Astrocyte (in vitro differentiated cells and primary cell): Measurements from ENCODE around the gene EXOC6B. TPM values are rescaled to one million over a fixed set of nuclear protein-coding genes. Genes with fewer than 3 reads are reported as not detected.

Experiments used
- DNase-seq: peaks from one replicate; pipeline ENCODE4 v3.0.0-alpha.2; 2010; ENCODE audit warnings: low read depth
- FAIRE-seq: peaks from 2 replicates; lab custom pipeline; 2011; peaks lifted over from hg19 to GRCh38; lab: Jason Lieb, UNC
- H2AFZ ChIP-seq: 2 replicates; pipeline ENCODE4 v1.6.0; 2012; ENCODE audit warnings: low read depth, low read length, inconsistent platforms
- H3K27ac ChIP-seq: 2 replicates; pipeline ENCODE4 v1.5.1; 2011; ENCODE audit warnings: low read depth, low read length, inconsistent platforms
- H3K27me3 ChIP-seq: 2 replicates; pipeline ENCODE4 v1.6.0; 2011; ENCODE audit warnings: low read length, inconsistent platforms; ENCODE audit not compliant: insufficient read depth
- H3K36me3 ChIP-seq: 2 replicates; pipeline ENCODE4 v1.5.1; 2011; ENCODE audit warnings: low read length, inconsistent platforms; ENCODE audit not compliant: insufficient read depth
- H3K4me1 ChIP-seq: 2 replicates; pipeline ENCODE4 v1.5.1; 2011; ENCODE audit warnings: low read length, inconsistent platforms; ENCODE audit not compliant: insufficient read depth
- H3K4me2 ChIP-seq: 2 replicates; pipeline ENCODE4 v1.6.0; 2012; ENCODE audit warnings: low read length, inconsistent platforms
- H3K4me3 ChIP-seq: 2 replicates; pipeline ENCODE4 v1.5.1; 2011; ENCODE audit warnings: low read depth, mild to moderate bottlenecking, low read length, inconsistent platforms; ENCODE audit not compliant: insufficient read depth
- H3K79me2 ChIP-seq: 2 replicates; pipeline ENCODE4 v1.6.0; 2012; ENCODE audit warnings: mild to moderate bottlenecking, low read length, inconsistent platforms; ENCODE audit not compliant: insufficient read depth
- H3K9ac ChIP-seq: 2 replicates; pipeline ENCODE4 v1.6.0; 2012; ENCODE audit warnings: mild to moderate bottlenecking, low read length, inconsistent platforms
- H3K9me3 ChIP-seq: 2 replicates; pipeline ENCODE4 v1.5.1; 2012; ENCODE audit warnings: low read depth, mild to moderate bottlenecking, low read length, inconsistent platforms; ENCODE audit not compliant: insufficient read depth
- H4K20me1 ChIP-seq: 2 replicates; pipeline ENCODE4 v1.6.0; 2012; ENCODE audit warnings: low read length, inconsistent platforms; ENCODE audit not compliant: insufficient read depth
- H3K27ac Mint-ChIP-seq: one replicate; pipeline ENCODE4 v1.8.0; 2021; ENCODE audit warnings: mild to moderate bottlenecking, mixed read lengths; ENCODE audit not compliant: unreplicated experiment
- H3K27me3 Mint-ChIP-seq: one replicate; pipeline ENCODE4 v1.8.0; 2021; ENCODE audit warnings: low read depth, mixed read lengths; ENCODE audit not compliant: unreplicated experiment
- H3K36me3 Mint-ChIP-seq: one replicate; pipeline ENCODE4 v1.8.0; 2021; ENCODE audit warnings: low read depth, mixed read lengths; ENCODE audit not compliant: unreplicated experiment
- H3K4me1 Mint-ChIP-seq: one replicate; pipeline ENCODE4 v1.8.0; 2021; ENCODE audit warnings: low read depth, mixed read lengths; ENCODE audit not compliant: unreplicated experiment
- H3K4me3 Mint-ChIP-seq: one replicate; pipeline ENCODE4 v1.8.0; 2021; ENCODE audit warnings: mild to moderate bottlenecking, moderate library complexity, mixed read lengths; ENCODE audit not compliant: unreplicated experiment
- H3K9me3 Mint-ChIP-seq: one replicate; pipeline ENCODE4 v1.8.0; 2021; ENCODE audit warnings: mild to moderate bottlenecking, mixed read lengths; ENCODE audit not compliant: unreplicated experiment
- CTCF ChIP-seq: IDR thresholded peaks from 2 replicates; pipeline ENCODE4 v1.5.1; 2011; ENCODE audit warnings: low read depth, mild to moderate bottlenecking, inconsistent platforms, low read length, moderate library complexity; ENCODE audit not compliant: insufficient read depth
- EZH2 ChIP-seq: IDR thresholded peaks from 2 replicates; pipeline ENCODE4 v1.6.1; 2012; ENCODE audit warnings: mild to moderate bottlenecking, low read length, inconsistent platforms; ENCODE audit not compliant: insufficient read depth
- total RNA-seq: library from RNA; stranded (reverse); gene quantifications from 2 replicates; pipeline ENCODE4 v1.2.1, GENCODE V29; 2021

EXOC6B gene
- total RNA-seq, 1 donor from 2014 or later, result 31.8 TPM

- Mint-ChIP-seq H3K27ac (no peak overlapping the region), H3K36me3 (peaks cover 3% of the 10 kb centered on the region), H3K4me1 (no peaks in the 10 kb centered on the region), H3K4me3 (no peak overlapping the region), H3K9me3 (no peaks in the 10 kb centered on the region), H3K27me3 (no peaks in the 10 kb centered on the region)
- Histone ChIP-seq H3K9me3 (no peaks in the 10 kb centered on the region), H3K27me3 (no peaks in the 10 kb centered on the region), H4K20me1 (peaks cover 9% of the 10 kb centered on the region), H3K36me3 (no peaks in the 10 kb centered on the region), H2AFZ (no peak overlapping the region), H3K4me3 (no peak overlapping the region), H3K4me1 (no peaks in the 10 kb centered on the region), H3K79me2 (no peaks in the 10 kb centered on the region), H3K4me2 (no peak overlapping the region), H3K27ac (no peak overlapping the region), H3K9ac (no peak overlapping the region)
- no peak for TF ChIP-seq CTCF
- TF ChIP-seq EZH2, result no peak
- FAIRE-seq, result peak; percentile 23
- DNase-seq, result no peak
These were observed 115.2 kb downstream of the EXOC6B start for GRCh38 chr2:72710418-72711152.

GRCh38 chr2:72708236-72708635 lies 117.6 kb downstream of the EXOC6B start:
- Mint-ChIP-seq H3K4me1 (no peaks in the 10 kb centered on the region), H3K36me3 (peaks cover 2% of the 10 kb centered on the region), H3K27ac (no peak overlapping the region), H3K27me3 (no peaks in the 10 kb centered on the region), H3K4me3 (no peak overlapping the region), H3K9me3 (no peaks in the 10 kb centered on the region)
- Histone ChIP-seq H3K36me3 (no peaks in the 10 kb centered on the region), H3K4me1 (no peaks in the 10 kb centered on the region), H3K9ac (no peak overlapping the region), H2AFZ (no peak overlapping the region), H3K27me3 (no peaks in the 10 kb centered on the region), H3K79me2 (no peaks in the 10 kb centered on the region), H3K4me2 (no peak overlapping the region), H4K20me1 (peaks cover 9% of the 10 kb centered on the region), H3K9me3 (no peaks in the 10 kb centered on the region), H3K4me3 (no peak overlapping the region), H3K27ac (no peak overlapping the region)
- FAIRE-seq (no peak), DNase-seq (no peak)
- TF ChIP-seq CTCF (no peak), EZH2 (no peak)

- no peak for TF ChIP-seq CTCF
- no peak for TF ChIP-seq EZH2
- Mint-ChIP-seq H3K9me3 (no peaks in the 10 kb centered on the region), H3K36me3 (peaks cover 2% of the 10 kb centered on the region), H3K27ac (no peak overlapping the region), H3K27me3 (no peaks in the 10 kb centered on the region), H3K4me3 (no peak overlapping the region), H3K4me1 (peaks cover 15% of the 10 kb centered on the region)
- FAIRE-seq, result no peak
- Histone ChIP-seq H3K4me3 (no peak overlapping the region), H4K20me1 (peaks cover 7% of the 10 kb centered on the region), H3K9me3 (no peaks in the 10 kb centered on the region), H3K36me3 (no peaks in the 10 kb centered on the region), H3K79me2 (no peaks in the 10 kb centered on the region), H3K27ac (no peak overlapping the region), H2AFZ (no peak overlapping the region), H3K4me2 (no peak overlapping the region), H3K27me3 (no peaks in the 10 kb centered on the region), H3K4me1 (peaks cover 9% of the 10 kb centered on the region), H3K9ac (no peak overlapping the region)
- no peak for DNase-seq
These were observed 127.5 kb downstream of the EXOC6B start for GRCh38 chr2:72698300-72698699.
